ENCODE data around the gene CDH4.

DNA sequence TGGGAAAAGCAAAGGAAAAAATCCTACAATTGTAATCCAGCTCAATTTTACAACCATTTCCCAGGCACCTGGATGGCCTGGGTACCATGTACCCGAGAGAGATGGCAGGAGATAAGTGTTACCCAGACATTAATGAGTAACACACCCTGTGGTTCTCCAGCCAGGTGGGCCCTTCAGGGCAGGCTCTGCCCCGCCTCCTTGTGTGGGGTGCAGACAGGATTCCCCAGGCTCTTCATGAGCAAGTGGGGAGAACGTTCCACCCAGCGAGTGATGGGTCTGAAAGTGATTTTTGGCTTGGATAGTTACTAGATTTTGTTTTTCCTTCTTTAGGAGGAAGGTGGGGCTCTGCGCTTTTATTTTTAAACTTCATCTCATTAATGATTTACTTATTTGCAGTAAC, 569.7 kb downstream of the CDH4 start:
- TF ChIP-seq, protein P1, sequence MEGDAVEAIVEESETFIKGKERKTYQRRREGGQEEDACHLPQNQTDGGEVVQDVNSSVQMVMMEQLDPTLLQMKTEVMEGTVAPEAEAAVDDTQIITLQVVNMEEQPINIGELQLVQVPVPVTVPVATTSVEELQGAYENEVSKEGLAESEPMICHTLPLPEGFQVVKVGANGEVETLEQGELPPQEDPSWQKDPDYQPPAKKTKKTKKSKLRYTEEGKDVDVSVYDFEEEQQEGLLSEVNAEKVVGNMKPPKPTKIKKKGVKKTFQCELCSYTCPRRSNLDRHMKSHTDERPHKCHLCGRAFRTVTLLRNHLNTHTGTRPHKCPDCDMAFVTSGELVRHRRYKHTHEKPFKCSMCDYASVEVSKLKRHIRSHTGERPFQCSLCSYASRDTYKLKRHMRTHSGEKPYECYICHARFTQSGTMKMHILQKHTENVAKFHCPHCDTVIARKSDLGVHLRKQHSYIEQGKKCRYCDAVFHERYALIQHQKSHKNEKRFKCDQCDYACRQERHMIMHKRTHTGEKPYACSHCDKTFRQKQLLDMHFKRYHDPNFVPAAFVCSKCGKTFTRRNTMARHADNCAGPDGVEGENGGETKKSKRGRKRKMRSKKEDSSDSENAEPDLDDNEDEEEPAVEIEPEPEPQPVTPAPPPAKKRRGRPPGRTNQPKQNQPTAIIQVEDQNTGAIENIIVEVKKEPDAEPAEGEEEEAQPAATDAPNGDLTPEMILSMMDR (IDR thresholded peaks at IDR 0.05; ENCODE audit: insufficient read depth, low read depth, low read length), result no peak
- no peak for TF ChIP-seq EZH2 (IDR thresholded peaks at IDR 0.05; ENCODE audit: insufficient read depth, low read length)

Data from astrocyte (in vitro differentiated cells and primary cell).